NCI-H1694 treated with DMSO at 0.1 percent for 48 hours (cell line): ENCODE data around the gene PDE9A.
"Not testable (repeated sequence)": the region's sequence is repeated elsewhere in the genome, so short reads cannot be mapped to it uniquely, and the experiment has no call there.

Source experiments
- DNase-seq: peaks from one replicate; lab custom pipeline; 2025; lab: John Stamatoyannopoulos, UW

PDE9A gene

DNA sequence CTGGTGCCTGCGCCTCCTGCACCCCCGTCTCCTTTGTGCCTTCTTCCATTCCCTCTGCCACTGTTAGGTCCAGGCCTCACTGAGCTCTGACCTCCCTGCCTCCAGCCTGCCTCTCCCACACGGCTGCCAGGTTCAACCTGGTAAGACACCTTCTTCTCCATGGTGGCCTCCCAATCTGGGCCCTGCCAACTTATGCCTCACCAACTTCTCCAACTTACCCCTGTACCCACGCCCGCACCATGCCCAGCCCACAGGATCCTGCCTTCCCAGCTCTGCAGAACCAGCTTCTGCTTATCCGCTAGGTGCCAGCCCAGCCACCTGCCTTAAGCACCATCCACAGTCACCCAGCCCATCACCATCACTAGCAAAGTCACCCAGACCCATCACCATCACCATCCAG lies 37.2 kb downstream of the PDE9A start:
- no peak for DNase-seq

DNA sequence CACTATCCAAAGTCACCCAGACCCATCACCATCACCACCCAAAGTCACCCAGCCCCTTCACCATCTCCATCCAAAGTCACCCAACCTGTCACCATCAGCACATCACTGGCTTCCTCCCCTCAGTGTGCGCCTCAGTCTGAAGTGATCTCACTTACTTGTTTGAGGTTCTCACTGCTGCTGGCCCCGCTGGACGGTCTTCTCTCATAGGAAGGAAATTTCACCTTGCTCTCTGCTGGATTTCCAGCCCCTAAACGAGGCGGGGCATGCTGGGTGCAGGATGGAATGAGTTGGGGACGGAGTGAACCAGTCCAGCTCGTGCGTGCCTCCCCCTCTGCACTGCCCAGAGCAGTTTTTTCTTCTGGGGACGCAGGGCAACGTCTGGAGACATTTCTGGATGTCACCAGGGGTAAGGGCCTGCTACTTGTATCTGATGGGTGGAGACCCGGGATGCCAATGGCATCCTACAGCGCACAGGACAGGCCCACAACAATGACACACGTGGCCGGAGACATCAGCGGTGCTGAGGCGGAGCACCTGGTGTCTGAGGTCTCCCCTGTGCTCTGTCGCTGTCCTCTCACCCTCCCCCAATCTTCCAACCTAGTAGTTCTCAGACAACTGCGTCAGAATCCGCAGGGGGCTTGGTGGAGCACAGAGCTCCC lies 38.6 kb downstream of the PDE9A start:
- DNase-seq: no peak

DNA sequence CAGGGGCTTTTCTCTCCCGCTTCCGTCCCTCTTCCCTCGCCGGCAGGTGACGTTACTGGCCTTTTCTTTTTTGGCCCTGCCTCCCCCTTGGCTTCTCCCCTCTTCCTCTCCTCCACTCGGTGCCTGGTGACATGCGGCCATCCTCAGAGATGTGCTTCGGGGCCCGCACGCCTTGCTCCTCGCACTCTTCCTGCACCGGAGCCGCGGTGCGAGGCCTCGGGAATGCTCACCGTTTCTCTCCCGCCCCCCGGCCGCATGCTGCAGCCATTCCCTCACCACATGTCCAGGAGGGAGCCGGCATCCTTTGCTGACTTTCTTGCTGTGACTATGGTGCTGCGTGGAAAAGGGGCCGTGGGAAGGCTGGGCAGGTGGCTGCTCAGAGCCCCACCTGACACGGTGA lies 39.3 kb downstream of the PDE9A start:
- DNase-seq: no peak

DNA sequence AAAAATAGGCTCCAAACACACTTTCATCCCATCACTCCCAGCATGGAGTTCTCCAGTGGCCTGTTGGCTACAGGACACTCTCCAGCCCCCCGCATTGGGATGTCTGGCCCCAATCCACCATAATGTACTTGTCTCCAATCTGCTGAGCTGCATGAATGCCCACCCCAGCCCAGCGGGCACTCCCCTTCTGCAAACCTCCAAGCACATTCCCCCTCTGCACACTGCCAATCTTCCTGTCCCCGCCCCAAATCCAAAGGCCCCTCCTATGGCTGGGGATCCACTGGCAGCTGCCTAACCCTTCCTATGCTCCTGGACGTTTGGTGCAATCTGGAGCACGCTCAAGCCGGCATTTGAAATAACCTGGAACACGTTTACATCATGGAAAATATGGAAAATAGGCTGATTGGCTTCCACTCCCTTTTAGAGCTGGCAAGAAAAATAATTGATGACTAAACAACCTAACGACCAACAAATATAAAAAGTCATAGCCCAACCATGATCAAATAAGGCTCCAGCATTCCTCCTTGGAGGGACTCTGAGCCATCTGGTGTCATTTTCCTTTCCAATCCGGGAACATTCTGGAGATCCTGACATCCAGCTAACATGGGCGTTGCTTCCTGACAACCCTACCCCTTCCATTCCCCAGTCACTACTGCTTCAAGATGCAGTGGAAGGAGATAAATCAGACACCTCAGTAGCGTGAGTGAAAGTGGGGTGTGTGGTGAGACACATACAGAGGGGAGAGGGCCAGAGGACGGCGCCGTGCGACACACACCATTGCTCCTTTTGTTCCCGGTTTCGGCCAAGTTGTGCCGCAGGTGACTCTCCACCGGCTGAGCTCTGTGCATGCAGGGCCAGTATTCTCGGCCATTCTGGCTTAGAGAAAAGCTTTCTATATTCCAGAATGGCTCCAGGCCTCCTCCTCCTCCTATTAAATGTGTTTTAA lies 41.6 kb downstream of the PDE9A start:
- DNase-seq: no peak

DNA sequence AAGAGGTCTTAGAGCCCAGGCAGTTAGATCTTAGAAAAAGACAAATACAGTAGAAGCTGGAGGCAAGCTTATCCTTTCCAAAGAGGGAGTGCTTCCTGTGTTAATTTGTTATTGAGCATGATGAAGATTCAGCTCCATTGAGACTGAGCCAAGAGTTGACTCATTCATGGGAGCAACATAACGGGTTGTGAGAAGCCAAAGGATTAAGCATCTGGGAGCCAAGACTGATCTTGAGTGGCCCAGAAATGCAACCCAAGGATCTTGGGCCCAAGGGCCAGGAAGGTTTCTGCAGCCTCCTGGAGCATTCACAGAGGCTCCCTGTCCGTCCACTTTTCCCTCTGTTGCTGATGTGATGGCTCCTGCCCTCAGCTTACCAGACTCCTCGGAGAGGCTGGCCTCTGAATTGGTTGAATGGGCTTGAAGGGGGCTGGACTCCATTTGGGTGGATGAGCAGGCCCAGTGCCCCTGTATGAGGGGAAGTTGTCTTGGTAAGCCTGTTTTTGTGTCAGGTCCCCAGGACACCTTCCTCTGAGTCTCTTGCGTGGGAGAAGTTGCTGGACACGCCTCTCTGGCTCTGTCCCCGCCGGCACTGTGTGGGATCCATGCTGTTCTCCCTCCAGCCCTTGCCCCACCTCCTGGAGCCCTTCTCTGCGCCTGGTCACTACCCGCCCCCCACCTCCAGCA lies 42.4 kb downstream of the PDE9A start:
- no peak for DNase-seq

DNA sequence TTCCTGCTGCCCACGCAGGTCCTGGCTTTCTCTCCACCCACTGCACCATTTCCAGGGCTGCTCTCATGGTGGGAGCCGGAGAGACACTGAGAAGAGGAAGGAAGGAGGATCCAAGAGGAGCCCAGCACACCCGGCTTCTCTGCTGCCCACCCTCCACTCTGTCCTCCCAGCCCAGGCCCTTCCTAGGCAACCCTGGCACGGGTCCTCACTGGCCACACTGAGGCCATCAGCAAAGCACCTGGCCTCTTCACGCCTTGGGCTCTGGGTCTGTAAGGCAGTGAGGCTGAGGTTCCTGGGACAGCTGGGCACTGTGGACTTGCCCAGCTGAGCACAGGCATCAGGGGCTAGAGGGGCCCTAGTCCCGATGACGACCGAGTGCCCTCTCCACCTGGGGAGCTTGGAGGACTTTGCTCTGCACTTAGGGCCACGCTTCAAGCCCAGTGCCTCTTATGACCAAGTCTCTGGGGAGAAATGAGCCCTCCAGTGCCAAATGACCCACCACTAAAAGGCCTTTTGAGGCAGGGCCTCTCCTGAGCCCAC lies 43.1 kb downstream of the PDE9A start:
- no peak for DNase-seq

DNA sequence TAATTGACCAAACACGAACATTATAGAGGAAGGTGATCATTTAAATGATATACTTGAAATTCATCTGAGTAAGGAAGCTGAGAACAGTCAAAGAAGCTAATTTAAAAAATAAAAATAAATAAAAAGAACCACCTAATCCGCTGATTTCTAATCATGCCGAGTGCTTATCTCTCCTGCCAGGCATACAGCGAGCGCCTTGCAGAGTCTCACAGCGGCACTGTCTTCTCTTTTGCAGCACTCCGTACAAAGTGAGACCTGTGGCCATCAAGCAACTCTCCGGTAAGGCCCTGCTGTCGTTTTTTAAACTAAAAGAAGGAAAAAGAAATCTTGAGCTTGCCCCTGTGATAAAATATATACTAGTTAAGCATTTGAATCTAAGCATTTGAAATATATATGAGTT lies 45.3 kb downstream of the PDE9A start:
- DNase-seq: no peak

DNA sequence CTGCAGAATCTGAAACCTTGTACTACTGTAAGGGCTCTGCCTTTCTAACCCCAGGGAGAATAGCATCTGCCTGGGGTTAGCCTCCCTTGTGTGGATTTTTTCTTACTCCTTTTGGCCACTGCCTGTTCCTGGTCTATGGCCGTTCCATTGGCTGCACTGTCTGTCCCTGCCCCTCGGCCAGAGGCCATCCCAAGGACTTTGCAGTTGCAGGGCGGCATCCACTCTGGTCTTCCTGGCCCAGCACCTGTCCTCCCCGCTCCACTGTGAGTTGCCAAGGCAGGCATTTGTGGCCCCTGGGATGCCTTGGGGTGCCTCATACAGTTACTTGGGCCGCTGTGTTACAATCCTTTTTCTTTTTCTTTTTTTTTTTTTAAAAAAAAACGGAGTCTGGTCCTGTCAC lies 45.8 kb downstream of the PDE9A start:
- DNase-seq: no peak

DNA sequence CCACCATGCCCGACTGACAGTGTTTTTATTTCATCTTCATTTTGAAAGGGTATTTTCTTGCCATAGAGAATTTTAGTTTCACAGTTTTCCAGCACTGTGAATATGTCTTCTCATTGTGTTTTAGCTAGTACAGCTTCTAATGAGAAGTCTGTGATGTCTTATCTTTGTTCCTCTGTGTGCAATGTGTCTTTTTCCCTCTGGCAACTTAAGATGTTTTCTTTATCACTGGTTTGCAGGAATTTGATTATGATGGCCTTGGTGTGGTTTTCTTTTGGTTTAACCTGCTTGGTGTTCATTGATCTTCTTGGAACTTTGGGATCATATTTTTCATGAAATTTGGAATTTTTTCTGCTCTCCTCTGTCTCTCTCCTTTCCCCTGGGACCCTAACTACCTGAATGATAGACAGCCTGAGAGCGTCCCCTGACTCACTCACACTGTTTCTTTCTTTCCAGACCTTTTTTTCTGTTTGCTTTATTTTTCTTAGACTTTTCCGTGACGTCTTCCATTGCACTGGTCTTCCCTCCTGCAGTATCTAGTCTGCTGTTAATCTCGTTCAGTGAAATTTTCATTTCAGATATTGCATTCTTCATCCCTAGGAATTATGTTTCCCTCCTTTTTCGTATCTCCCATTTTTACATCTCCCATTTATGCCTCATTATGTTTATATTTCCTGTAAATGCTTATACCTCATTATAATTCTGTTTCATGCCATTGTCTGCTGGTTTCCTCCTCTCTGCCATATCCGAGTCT lies 48.5 kb downstream of the PDE9A start:
- no peak for DNase-seq

DNA sequence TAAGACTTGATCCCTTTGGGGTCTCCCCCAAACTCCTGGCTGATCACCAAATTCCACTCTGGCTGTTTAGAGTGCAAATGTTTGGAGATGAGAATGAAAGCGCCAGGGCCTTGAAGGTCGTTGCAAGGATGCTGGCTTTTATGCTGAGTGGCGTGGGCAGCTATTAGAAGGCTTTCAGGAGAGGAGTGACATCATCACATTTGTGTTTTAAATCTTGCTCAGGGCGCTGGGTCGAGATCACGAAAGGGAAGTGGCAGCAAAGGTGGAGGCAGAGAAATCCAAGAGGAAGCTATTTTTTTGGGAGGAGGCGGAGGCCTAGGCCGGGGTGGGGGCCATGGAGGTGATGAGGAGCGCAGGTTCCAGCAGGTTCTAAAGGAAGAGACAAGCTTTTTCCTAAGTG lies 49.3 kb downstream of the PDE9A start:
- no peak for DNase-seq

DNA sequence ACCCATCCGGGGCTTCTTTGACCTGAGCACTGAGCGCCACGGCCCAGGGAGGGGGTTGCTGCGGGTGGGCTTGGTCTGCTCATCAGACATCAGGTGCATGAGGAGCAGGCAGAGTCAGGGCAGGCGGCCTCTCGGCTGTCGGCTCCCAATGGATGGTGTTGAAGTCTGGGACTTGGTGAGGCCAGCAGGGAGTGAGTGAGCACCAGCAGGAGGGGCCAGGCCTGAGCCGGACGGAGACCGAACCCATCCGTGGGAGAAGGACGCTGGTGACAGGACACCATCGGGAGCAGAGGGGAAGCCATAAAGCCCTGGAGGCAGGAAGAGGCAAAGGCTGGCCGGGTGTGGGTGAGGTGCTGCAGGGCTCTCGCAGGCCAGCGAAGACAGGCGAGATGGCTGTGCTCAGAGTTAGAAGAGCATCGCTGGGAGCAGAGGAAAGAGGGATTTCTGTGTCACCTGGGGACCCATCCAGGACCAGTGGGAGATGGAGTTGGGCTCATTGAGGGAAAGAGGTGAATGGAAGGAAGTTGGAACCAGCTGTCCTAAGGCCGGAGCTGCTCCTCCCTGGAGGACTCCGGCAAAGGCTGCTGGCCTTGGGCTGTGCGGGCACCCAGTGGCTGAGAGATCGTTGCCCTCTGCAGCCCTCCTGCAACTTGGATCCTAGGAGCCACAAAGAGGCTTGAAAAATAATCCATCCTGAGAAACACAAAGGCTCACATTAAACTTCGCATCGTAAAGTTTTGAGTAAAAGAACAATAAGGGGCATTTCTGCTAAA lies 49.9 kb downstream of the PDE9A start:
- DNase-seq: no peak

DNA sequence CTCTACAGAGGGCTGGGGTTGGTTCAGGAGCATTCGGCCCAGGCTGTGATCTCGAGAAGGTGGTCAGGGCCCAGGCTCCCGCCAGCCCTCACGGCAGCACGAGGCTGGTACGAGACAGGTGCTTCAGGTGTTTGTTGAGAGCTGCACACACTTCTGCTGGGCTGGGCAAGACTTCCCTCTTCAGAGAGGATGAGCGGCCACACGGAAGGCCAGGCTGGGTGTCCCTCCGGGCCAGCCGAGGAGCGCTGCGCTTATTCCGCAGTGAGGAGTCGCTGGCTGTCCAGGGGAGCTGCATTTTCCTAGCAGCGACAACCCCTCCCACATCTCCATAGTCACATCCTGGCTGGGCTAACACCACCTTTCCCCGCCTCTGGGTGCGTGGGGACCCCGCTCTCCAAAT lies 50.5 kb downstream of the PDE9A start:
- no peak for DNase-seq

DNA sequence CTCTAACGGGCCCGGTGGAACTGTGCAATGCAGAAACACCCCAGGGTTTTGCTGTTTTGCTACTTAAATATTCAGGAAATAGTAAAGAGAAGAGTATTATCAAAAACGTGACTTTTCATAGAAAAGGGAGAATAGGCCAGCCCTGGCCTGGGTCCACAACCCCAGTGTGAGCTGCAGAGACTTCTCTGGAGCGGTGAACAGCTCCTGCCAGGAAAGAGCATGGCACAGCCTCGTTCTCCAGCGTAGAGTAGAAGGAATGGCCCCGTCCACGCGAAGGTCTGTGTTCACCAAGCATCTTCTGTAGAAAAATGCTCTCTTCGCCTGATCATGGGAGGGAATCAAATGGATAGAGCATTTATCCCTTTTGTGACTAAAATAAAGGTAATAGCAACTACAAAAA lies 51.4 kb downstream of the PDE9A start:
- no peak for DNase-seq

DNA sequence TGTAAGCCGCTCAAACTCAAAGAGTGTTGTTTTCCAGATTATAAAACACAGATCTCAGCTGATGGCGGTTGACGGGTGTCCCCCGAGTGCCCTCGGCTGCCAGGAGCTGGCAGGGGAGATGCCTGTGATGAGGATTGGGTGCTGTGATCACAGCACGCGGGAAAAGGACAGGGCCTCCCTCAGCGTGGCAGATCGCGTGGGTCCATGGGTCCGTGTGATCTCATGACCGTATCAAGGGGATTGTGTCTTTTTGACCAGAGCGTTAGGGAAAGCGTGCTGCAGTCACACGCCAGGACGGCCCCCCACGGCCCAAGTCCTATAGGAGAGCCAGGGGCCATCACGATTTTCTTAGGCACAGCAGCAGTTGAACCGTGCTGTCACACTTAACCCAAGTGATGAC lies 51.9 kb downstream of the PDE9A start:
- no peak for DNase-seq

DNA sequence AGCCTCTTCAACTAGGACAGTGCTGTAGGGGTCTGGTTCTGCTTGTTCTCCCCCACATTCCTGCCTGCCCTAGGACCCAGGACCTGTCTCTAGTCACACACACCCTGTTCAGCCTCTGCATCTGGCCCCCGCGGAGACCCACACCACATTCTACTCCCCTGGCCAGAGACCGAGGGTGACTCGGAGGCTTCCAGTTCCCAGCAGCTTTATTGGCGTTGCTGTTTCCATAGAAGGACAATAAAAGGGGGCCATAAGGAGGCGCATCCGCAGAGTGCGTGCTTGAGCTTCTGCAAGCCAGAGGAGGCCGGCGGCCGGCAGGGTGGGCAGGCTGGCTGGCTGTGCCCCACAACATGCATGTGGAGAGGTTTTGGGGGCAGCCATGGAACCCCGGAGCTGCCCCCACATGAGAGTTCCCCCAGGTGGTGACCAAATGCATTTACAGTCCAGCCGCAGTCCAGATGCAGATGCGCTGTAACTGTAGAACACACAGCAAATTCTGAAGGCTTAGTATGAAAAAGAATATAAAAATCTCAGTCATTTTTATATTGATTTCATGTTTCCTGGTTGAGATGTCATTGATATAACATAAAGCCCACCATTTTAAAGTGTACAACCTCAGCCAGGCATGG lies 52.4 kb downstream of the PDE9A start:
- DNase-seq: no peak

DNA sequence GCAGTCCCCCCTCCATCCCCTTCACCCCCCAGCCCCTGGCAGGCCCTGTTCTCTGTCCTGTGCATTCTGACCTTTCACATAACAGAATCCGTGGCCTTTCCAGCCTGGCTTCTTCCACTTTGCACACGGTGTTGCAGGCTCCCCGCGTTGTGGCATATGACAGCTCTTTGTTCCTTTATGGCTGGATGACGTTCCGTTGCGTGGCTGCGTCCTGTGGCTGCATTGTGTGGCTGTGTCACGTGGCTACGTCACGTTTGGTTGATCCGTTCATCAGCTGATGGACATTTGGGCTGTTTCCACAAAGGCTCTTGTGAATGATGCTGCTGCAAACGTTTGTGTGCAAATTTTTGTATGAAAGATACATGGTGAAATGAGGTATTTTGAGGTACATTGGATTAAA lies 53.3 kb downstream of the PDE9A start:
- no peak for DNase-seq

DNA sequence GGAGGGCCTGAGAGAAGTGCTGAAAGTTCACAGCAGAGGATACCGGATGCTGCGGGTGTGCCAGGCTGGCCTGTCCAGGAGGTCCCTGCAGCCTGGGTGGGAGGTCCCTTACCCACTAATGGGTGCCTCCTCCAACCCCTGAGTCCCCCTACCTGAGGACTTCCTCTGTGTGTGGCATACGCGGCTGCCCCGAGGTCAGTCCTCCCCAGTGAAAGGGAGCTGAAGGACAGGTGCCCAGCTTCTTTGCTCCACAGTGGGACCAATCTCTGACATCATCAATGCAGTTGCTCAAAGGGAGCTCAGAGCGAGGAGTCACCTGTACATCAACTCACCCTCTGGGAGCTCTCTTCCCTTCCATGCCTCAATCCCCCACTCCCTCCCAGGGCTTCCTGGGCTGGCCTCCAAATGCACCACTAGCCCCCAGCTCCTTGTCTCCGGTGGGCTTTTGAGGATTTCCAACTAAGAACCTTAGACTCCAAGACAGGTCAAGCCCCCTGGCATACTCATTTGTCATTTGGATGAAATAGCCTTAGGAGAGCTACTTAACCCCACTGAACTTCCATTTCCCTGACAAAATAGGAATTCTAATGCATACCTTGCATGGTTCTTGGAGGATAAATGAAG lies 53.9 kb downstream of the PDE9A start:
- DNase-seq: no peak

DNA sequence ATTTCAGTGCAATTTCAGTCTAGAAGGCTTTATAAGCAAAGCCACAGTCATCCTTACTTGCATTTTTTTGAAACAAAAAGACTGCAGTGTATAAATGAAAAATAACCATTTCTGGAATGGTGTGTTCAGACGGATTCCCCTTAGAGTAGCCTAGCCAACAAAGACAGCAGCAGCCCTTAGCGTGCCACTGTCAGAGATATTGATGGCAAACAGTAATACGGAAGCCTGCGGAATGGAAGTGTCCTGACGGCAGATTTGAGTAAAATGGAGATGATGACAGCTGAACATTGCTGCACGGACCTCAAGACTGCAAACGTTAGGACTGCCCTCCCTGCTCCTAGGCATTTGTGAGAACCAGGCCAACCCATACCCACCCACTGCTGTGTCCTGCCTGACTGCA lies 54.7 kb downstream of the PDE9A start:
- DNase-seq: no peak

DNA sequence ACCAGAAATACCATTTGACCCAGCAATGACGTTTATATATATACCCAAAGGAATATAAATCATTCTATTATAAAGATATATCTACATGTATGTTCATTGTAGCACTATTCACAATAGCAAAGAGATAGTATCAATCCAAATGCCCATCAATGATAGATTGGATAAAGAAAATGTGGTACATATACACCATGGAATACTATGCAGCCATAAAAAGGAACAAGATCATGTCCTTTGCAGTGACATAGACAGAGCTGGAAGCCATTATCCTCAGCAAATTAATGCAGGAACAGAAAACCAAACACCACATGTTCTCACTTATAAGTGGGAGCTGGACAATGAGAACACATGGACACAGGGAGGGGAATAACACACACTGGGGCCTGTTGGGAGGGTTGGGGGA lies 55.5 kb downstream of the PDE9A start:
- not testable (repeated sequence) for DNase-seq

DNA sequence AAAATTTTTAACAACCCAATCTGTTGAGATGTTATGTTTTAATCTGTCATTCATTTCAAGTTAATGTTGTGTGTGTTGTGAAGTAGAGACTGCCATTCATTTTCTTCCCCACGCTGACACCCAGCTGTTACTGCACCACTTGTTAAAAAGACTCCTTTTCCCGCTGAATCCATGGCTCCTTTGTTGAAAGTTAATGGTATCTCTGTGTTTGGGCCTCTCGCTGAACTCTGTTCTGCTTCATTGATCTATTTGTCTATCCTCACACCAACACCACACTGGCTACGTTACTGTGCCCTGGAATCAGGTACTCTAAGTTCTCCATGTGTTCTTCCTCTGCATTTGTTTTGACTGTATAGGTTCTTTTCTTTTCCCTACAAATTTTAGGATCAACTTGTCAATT lies 58.2 kb downstream of the PDE9A start:
- no peak for DNase-seq
